GM12878 (cell line): ENCODE data around the gene RAB13. TPM values are rescaled to one million over a fixed set of nuclear protein-coding genes. Genes with fewer than 3 reads are reported as not detected.

Experiments
- ATAC-seq: fragments of 200-7000 bp; cut with Tn5 transposase; 3 replicates; pipeline ENCODE4 v1.9.1; 2020; ENCODE audit warnings: mild to moderate bottlenecking, moderate library complexity
- BruUV-seq: library from RNA; stranded (reverse); fragments of 400-500 nt; replicated peaks from 2 replicates; lab custom pipeline; 2021; lab: Mats Ljungman, UMichigan
- CTCF ChIA-PET: fragments of 300-600 bp; sonication (Branson Sonifier 250); formaldehyde crosslinking; extraction: SDS; loops from one replicate; lab custom pipeline; 2021; ENCODE audit warnings: inconsistent platforms; lab: Yijun Ruan, JAX
- POLR2A ChIA-PET: fragments of 350-600 bp; formaldehyde crosslinking; extraction: SDS; loops from one replicate; lab custom pipeline; 2021; ENCODE audit warnings: inconsistent platforms; lab: Charles Lee
- RAD21 ChIA-PET: fragments of 300-600 bp; sonication (Branson Sonifier 250); formaldehyde crosslinking; loops from one replicate; lab custom pipeline; 2023; ENCODE audit warnings: antibody characterized with exemption; ENCODE audit not compliant: unreplicated experiment; lab: Charles Lee
- SMC1A ChIA-PET: fragments of 300-600 bp; sonication (Branson Sonifier 250); formaldehyde crosslinking; loops from one replicate; lab custom pipeline; 2023; ENCODE audit not compliant: unreplicated experiment, uncharacterized antibody; lab: Charles Lee
- DNase-seq: peaks from one replicate; pipeline ENCODE4 v3.0.0-alpha.2; 2011; ENCODE audit warnings: low read depth, low spot score
- FAIRE-seq: peaks from 3 replicates; lab custom pipeline; 2011; peaks lifted over from hg19 to GRCh38; lab: Jason Lieb, UNC
- H2AFZ ChIP-seq: 2 replicates; pipeline ENCODE4 v1.6.0; 2011; ENCODE audit warnings: low read depth, low read length, control low read depth; ENCODE audit not compliant: control insufficient read depth
- H3K27ac ChIP-seq: 2 replicates; pipeline ENCODE4 v1.5.1; 2011; ENCODE audit warnings: control low read depth; ENCODE audit not compliant: control insufficient read depth, insufficient read depth
- H3K27me3 ChIP-seq, 2 experiments: replicated peaks in 1 of 2; 2 replicates each; pipeline versions ENCODE4 v1.6.0 to v1.6.1; 2011; ENCODE audit warnings: low read length in 1 of 2; ENCODE audit not compliant: control insufficient read depth in 2 of 2, insufficient read depth in 2 of 2
- H3K36me3 ChIP-seq, 2 experiments: 2 replicates each; pipeline ENCODE4 v1.5.1; 2011; ENCODE audit warnings: low read length in 1 of 2; ENCODE audit not compliant: control insufficient read depth in 2 of 2, insufficient read depth in 2 of 2
- H3K4me1 ChIP-seq: 2 replicates; pipeline ENCODE4 v1.6.1; 2011; ENCODE audit warnings: mild to moderate bottlenecking, low read length, moderate library complexity, mixed read lengths; ENCODE audit not compliant: control insufficient read depth, insufficient read depth
- H3K4me2 ChIP-seq: 2 replicates; pipeline ENCODE4 v1.6.0; 2011; ENCODE audit warnings: control low read depth; ENCODE audit not compliant: control insufficient read depth, insufficient read depth
- H3K4me3 ChIP-seq: fragments of 200-600 bp; sonication (generic); 2 replicates; pipeline ENCODE4 v1.5.1; 2016
- H3K79me2 ChIP-seq: 2 replicates; pipeline ENCODE4 v1.6.0; 2011; ENCODE audit warnings: low read length; ENCODE audit not compliant: control insufficient read depth, insufficient read depth
- H3K9ac ChIP-seq: 2 replicates; pipeline ENCODE4 v1.8.0; 2011; ENCODE audit warnings: low read length, control low read depth, mixed read lengths; ENCODE audit not compliant: control insufficient read depth, insufficient read depth
- H3K9me3 ChIP-seq: replicated peaks from 3 replicates; pipeline ENCODE4 v1.5.1; 2011; ENCODE audit warnings: mild to moderate bottlenecking, low read length; ENCODE audit not compliant: control insufficient read depth, insufficient read depth
- H4K20me1 ChIP-seq: 2 replicates; pipeline ENCODE4 v1.6.0; 2011; ENCODE audit not compliant: control insufficient read depth, insufficient read depth
- ETV6 ChIP-seq, 2 experiments: fragments of 450-650 bp in 1 of 2; IDR thresholded peaks in 1 of 2; conservative IDR thresholded peaks in 1 of 2; 2 replicates each; pipeline ENCODE4 v1.6.1; 2014; ENCODE audit warnings: antibody characterized with exemption in 1 of 2, borderline replicate concordance in 1 of 2, low read depth in 1 of 2, mild to moderate bottlenecking in 1 of 2, moderate library complexity in 1 of 2
- HDAC2 ChIP-seq: fragments of 200-600 bp; sonication (generic); IDR thresholded peaks from 2 replicates; pipeline ENCODE4 v1.6.1; 2017
- MYC ChIP-seq: IDR thresholded peaks from 2 replicates; pipeline ENCODE4 v1.6.1; 2011; ENCODE audit warnings: mild to moderate bottlenecking, low read length, moderate library complexity, inconsistent platforms; ENCODE audit not compliant: insufficient read depth, insufficient replicate concordance, insufficient read length, severe bottlenecking
- NR2C2 ChIP-seq: IDR thresholded peaks from 2 replicates; pipeline ENCODE4 v1.6.1; 2011; ENCODE audit warnings: borderline replicate concordance, low read depth; ENCODE audit not compliant: control insufficient read depth, insufficient read length
- PRDM15 ChIP-seq: fragments of 450-650 bp; formaldehyde crosslinking; IDR thresholded peaks from 2 replicates; pipeline ENCODE4 v1.4.0; 2020; ENCODE audit warnings: mild to moderate bottlenecking, moderate library complexity
- RELB ChIP-seq: fragments of 450-650 bp; IDR thresholded peaks from 2 replicates; pipeline ENCODE4 v1.6.1; 2017; ENCODE audit warnings: low read depth, mild to moderate bottlenecking, moderate library complexity
- SMC3 ChIP-seq: IDR thresholded peaks from 2 replicates; pipeline ENCODE4 v1.6.1; 2011; ENCODE audit warnings: low read length, improper control_type of control experiment, borderline replicate concordance
- SP1 ChIP-seq: IDR thresholded peaks from one replicate; pipeline ENCODE4 v1.6.1; 2011; ENCODE audit warnings: low read depth, low read length
- STAT3 ChIP-seq: IDR thresholded peaks from 2 replicates; pipeline ENCODE4 v1.6.1; 2011; ENCODE audit warnings: low read depth, low read length, improper control_type of control experiment
- TARDBP ChIP-seq: IDR thresholded peaks from 2 replicates; pipeline ENCODE4 v1.6.1; 2016; ENCODE audit warnings: borderline replicate concordance
- TCF3 ChIP-seq: IDR thresholded peaks from 2 replicates; pipeline ENCODE4 v1.6.1; 2012; ENCODE audit warnings: low read depth, mild to moderate bottlenecking, low read length, borderline replicate concordance; ENCODE audit not compliant: insufficient read depth
- TCF7 ChIP-seq: IDR thresholded peaks from 2 replicates; pipeline ENCODE4 v1.6.1; 2014; ENCODE audit warnings: antibody characterized with exemption, borderline replicate concordance
- ZBED1 ChIP-seq: IDR thresholded peaks from 2 replicates; pipeline ENCODE4 v1.6.1; 2016; ENCODE audit warnings: borderline replicate concordance
- ZBTB33 ChIP-seq: fragments of 450-650 bp; IDR thresholded peaks from 2 replicates; pipeline ENCODE4 v1.6.1; 2017; ENCODE audit warnings: mild to moderate bottlenecking
- ZNF207 ChIP-seq: fragments of 450-650 bp; IDR thresholded peaks from 2 replicates; pipeline ENCODE4 v1.6.1; 2014; ENCODE audit warnings: antibody characterized with exemption, mild to moderate bottlenecking, borderline replicate concordance
- ZNF274 ChIP-seq: IDR thresholded peaks from one replicate; pipeline ENCODE4 v1.8.0; 2011; ENCODE audit not compliant: insufficient read length, insufficient read depth
- WGBS: methylation state at CpG from one replicate; pipeline ENCODE4 v1.1.6; 2016; ENCODE audit warnings: low lambda C conversion rate; ENCODE audit not compliant: insufficient replicate concordance, insufficient coverage; ENCODE audit errors: missing lambda C conversion rate; 5-methylcytosine and 5-hydroxymethylcytosine counted together
- in situ Hi-C: fragments of 300-500 bp; cut with MboI; formaldehyde crosslinking; loops from 9 replicates; pipeline ENCODE4 v1.14.3; 2018; ENCODE audit warnings: mixed read lengths
- intact Hi-C: fragments of 100-400 bp; cut with micrococcal nuclease; formaldehyde crosslinking; loops from one replicate; pipeline ENCODE4 v1.14.2; 2022; ENCODE audit not compliant: unreplicated experiment
- polyA plus RNA-seq, 11 experiments: library from polyadenylated mRNA; depleted of rRNA in 4 of 11; unstranded in 6 of 11; stranded (reverse) in 5 of 11; fragments of >200 nt; fragmentation: Nextera tagmentation in 4 of 11; fragmentation: Illumina TruSeq in 1 of 11; extraction: Ambion mirVana in 4 of 11; extraction: Trizol in 1 of 11; gene quantifications; 1 replicate in 1 of 11; 2 replicates in 10 of 11; pipeline versions ENCODE4 v1.2.1 to v1.2.3, GENCODE V29; 2011 to 2016; ENCODE audit warnings: inconsistent platforms in 2 of 11, missing spikeins in 2 of 11, low read depth in 1 of 11
- total RNA-seq, 4 experiments: library from RNA; depleted of rRNA in 3 of 4; stranded (reverse); fragments of >200 nt in 3 of 4; fragmentation: Illumina TruSeq in 1 of 4; extraction: Trizol in 1 of 4; gene quantifications; 2 replicates each; pipeline versions ENCODE4 v1.2.1 to v1.2.3, GENCODE V29; 2013 to 2021

RAB13 gene
- total and polyA plus RNA-seq, 10 of the 15 experiments (the other 5 are each of a cell fraction or from before 2014, with no cell fraction given) = 0.75 to 30.7 (median 15.9) TPM

GRCh38 chr1:153961421-153961820, 24.7 kb downstream of the RAB13 start:
- Histone ChIP-seq H3K4me3 (peak overlapping the region; percentile 88), H3K36me3 (peaks cover 9 to 15% of the 10 kb centered on the region in 2 experiments), H3K27ac (peak overlapping the region; percentile 93), H3K9ac (peak overlapping the region; percentile 98), H4K20me1 (no peaks in the 10 kb centered on the region; the same call in 1 of the 2 replicates)
- BruUV-seq = no TSS peak
- intact Hi-C loops = no loop called here
- POLR2A ChIA-PET = interaction anchor here (3.5 to 10.0 kb wide), 2 partner anchors 15 to 16 kb away, joined by 43 to 132 read pairs; partner anchors contain the start of genes DENND4B and JTB
- FAIRE-seq = no peak
- TF ChIP-seq ZNF274 (no peak), RELB (no peak), ZNF207 (no peak), TARDBP (no peak), ZBED1 (no peak), MYC (no peak), SP1 (no peak), HDAC2 (no peak), TCF7 (no peak), ZBTB33 (no peak), TCF3 (no peak), NR2C2 (no peak), STAT3 (no peak), PRDM15 (CRISPR knock-in tag) (no peak), SMC3 (no peak), ETV6 (conservative IDR thresholded peaks at IDR 0.05 in 1 of 2, IDR thresholded peaks at IDR 0.05 in 1 of 2; ENCODE audit: borderline replicate concordance in 1 of 2, low read depth in 1 of 2) (no peak)
- TF ChIP-seq, all 136 proteins: peak for 0
- no peak overlapping the region for H2AFZ ChIP-seq
- no peak for DNase-seq
- ChIA-PET CTCF (interaction anchor here (0.6 to 2.9 kb wide), 2 partner anchors 15 to 481 kb away, joined by 3 to 25 read pairs; partner anchors contain the start of gene JTB), SMC1A (interaction anchor here (0.6 to 2.1 kb wide), 3 partner anchors 11 to 129 kb away, joined by 3 to 15 read pairs (median 5); partner anchors contain the start of gene RAB13), RAD21 (interaction anchor here (3.1 kb wide), 1 partner anchor 39 kb away, joined by 15 read pairs; the partner anchor contains the start of gene GATAD2B)
- no peak for ATAC-seq
- peak overlapping the region; percentile 98 for H3K4me2 ChIP-seq
- no peaks in the 10 kb centered on the region for H3K9me3 ChIP-seq
- WGBS = 81% methylated on average over 4 of the region's 4 CpGs
- in situ Hi-C loops = no loop called here
- H3K4me1 ChIP-seq = peaks cover 12% of the 10 kb centered on the region
- peaks cover 66% of the 10 kb centered on the region for H3K79me2 ChIP-seq
- H3K27me3 ChIP-seq = no peaks in the 10 kb centered on the region
